Activated CD4-positive, CD25-positive, alpha-beta regulatory T cell treated with anti-CD3 and anti-CD28 coated beads, Interleukin-2, amount 50 U/mL, for 72 hours (primary cell): ENCODE measurements around the gene DVL1.
A peak's percentile ranks its signal among the peaks of the same experiment; 100 is the strongest.

ENCODE experiments used
- DNase-seq: peaks from one replicate; pipeline ENCODE4 v3.0.0; 2021

The DVL1 gene

DNA sequence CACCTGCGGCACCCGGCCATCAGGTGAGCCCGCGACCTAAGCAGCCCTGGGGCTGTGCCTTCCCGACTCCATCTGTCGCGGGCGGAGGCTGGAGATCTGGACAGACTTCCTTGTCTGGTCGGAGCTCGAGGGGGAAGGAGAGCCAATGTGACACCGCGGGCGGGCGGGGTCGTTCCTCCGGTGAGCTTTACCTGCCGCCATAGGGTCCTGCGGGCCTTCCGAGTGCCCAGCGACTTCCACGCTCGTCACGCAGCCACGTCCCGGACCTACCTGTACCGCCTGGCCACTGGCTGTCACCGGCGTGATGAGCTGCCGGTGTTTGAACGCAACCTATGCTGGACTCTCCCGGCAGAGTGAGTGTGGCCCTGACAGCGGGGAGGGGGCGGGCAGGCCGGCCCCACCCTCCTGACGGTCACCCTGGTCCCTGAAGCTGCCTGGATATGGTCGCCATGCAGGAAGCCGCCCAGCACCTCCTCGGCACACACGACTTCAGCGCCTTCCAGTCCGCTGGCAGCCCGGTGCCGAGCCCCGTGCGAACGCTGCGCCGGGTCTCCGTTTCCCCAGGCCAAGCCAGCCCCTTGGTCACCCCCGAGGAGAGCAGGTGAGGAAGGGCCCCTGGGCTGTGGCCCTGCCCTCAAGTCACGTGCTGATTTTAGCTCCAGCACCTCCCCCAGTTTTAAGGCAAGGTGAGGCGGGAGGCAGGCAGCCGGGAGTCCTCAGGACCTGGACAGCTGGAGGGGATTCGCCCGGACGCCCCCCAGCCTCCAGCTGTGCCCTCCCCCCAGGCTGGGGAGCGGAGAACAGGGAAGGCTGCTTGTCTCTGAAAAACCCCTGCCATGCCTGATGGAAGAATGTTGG is 39.7 kb downstream of the DVL1 start:
- no peak for DNase-seq

DNA sequence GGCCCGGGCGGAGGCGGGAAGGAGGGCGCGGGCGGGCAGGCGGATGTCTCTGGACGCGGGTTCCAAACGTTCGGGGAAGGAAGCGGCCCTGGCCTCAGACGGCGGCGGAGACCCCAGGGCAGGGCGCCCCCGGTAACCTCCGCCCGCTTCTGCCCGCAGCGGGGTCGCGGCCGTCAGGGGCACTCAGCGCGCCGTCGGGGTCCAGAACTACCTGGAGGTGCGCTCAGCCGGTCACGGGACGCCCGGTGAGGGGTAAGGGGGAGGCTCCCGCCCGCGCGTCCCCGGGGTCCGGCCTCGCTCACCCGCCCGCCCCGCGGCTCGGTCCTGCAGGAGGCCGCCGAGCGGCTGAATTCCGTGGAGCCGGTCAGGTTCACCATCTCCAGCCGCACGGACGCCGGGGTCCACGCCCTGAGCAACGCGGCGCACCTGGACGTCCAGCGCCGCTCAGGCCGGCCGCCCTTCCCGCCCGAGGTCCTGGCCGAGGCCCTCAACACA is 40.4 kb downstream of the DVL1 start:
- no peak for DNase-seq

DNA sequence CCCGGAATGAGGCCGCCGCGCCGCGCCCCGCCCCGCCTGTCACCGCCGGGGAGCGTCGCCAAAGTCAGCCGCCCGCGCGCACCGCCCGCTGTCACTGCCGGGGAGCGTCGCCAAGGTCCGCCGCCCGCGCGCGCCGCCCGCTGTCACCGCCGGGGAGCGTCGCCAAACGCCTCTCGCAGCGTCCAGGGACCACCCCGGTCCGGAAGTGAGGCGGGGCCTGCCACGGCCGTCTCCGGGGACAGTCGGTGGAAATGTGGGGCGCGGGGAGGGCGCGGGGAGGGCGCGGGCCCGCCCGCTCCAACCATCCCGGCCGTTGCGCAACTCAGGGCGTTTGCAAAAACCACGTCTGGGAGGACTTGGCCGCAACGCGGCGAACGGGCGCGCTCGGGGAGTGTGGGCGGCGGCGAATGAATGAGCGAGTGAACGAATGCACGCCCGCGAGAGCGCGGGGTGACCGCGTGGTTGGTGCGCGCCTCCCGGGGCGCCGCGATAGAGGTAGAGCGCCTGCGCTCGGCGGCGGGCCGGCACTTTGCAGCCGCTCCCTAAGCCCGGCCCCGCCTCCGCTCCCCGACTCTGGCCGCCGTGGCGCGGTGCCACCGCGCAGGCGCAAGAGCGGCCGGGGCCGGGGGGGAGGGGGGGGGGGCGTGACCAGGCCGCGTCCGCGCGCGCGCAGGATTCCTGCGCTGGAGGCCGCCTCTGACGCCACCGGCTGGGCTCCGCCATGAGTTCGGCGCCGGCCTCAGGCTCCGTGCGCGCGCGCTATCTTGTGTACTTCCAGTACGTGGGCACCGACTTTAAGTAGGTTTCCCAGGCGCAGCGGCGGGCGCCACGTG is 41.1 kb downstream of the DVL1 start, which contains the start of the genes ACAP3 and PUSL1:
ACAP3 (minus strand) TSS at position 8 of the 833 bp plus-strand sequence. CDS start 115 bp downstream, outside the sequence.
PUSL1 (plus strand) TSS at position 675 of the 833 bp plus-strand sequence; CDS start at position 722, 47 bp downstream.
- DNase-seq, result peak; percentile 90

DNA sequence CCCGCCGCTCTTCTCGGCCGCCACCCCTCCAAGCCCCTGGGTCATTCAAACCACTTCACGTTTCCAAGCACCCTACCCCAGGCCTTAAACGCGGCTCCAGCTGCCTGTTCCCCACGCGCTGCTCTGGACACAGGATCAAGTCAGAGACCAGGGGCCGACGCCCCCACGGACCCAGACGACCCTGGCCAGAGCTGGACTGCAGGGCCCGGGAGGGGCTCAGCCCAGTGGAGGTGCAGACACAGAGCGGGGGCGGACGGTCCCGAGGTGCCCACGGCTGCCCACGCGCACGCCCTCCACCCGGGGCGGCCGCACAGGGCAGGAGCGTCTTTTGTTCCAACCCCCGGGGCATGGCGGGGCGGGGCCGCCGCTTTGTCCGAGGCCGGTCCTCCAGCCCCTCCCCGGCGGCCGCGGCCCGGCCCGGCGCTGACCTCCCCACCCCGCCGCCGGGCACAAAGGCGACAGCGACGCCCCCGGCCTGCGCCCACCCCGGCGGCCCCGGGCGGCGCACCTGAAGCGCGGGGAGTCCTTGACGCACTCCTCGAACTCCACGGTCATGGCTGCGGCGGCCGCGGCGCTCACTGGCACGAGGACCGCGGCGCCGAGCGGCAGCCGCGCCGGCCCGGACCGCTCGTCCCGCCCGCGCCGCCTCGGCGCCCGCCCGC is 41.8 kb downstream of the DVL1 start:
- no peak for DNase-seq

DNA sequence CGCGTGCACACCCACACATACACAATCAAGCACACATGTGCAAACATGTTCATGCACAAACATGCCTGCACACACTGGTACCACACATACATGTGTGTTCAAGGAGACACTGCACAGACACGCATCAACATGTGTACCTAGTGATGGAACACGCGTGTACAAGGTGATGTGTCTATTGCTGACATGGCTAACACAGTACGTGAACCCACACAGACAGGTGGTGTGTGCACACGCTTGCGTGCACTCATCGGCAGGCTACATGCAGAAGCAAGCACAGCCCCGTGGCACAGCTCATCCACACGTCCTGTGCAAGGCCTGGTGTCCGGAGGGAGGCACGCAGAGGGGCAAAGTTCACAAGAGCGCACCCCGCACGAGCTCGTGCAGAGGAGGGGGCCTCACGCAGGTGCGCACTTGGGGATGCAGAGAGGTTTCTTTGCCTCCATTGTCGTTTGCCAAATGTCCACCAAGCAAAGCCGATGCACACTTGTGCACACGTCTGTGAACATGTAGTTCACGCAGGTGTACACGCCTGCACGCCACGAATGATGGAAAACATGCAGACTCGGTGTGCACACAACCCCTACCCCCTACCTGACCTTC is 42.5 kb downstream of the DVL1 start:
- no peak for DNase-seq

DNA sequence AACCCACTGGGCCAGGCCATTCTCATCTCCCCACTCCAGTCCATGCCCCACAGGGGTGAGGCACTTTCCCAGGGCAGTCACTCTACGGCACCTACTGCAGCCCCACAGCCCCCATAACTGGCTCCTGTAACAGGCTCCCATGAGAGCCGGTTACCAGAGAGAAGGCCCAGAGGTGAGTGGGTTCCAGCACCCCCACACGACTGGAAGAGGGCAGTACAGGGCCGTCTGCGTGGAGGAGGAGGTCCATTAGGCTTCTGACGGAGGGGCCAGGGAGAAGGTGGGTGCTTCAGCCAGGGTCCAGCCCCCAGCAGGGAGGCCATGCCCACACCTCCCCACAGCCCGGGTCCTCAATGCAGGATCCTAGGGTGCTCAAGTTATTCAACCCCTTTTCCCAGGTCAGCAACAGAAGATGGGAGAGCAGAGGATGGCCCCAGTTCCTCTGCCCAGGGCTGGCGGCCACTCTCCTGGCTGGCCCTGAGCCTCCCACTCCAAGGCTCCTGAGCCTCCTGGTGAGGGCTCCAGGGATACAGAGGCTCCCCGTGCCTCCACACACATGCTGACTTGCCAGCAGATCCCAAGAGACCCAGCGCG is 43.1 kb downstream of the DVL1 start:
- DNase-seq, result no peak

DNA sequence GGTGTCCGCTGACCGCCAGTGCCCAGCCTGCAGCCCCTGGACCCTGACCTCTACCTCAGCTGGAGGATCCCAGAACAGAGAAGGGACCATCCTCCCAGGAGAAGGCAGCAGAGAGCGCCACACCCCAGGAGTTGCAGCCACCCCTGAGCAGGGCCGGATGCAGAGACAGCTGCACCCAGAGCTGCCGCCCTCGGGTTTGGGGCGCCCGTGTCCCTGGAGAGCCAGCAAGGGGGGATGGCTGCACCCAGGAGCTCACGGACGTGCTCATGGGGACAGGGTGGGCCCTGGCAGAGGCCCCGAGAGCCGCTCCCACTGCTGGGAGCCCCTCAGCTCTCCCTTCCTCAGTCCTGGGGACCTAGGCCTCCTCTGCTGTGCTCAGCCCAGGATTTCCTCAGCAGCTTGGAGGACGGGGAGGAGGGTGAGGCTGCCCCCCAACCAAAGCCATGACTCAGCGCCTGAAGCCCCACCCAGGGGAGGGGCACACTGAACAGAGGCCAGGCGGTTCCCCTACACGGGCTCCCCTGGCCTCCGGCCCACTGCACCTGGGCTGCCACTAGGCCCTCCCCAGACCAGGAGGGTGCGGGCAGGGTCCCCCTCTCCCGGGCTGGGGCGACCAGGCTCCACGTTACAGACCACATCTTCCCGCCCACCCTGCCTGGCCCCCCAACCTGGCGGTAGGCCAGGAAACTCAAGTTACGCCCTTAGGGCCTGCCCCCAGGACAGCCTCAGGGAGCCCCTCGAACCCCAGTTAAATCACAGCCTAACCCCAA is 43.7 kb downstream of the DVL1 start:
- no peak for DNase-seq

DNA sequence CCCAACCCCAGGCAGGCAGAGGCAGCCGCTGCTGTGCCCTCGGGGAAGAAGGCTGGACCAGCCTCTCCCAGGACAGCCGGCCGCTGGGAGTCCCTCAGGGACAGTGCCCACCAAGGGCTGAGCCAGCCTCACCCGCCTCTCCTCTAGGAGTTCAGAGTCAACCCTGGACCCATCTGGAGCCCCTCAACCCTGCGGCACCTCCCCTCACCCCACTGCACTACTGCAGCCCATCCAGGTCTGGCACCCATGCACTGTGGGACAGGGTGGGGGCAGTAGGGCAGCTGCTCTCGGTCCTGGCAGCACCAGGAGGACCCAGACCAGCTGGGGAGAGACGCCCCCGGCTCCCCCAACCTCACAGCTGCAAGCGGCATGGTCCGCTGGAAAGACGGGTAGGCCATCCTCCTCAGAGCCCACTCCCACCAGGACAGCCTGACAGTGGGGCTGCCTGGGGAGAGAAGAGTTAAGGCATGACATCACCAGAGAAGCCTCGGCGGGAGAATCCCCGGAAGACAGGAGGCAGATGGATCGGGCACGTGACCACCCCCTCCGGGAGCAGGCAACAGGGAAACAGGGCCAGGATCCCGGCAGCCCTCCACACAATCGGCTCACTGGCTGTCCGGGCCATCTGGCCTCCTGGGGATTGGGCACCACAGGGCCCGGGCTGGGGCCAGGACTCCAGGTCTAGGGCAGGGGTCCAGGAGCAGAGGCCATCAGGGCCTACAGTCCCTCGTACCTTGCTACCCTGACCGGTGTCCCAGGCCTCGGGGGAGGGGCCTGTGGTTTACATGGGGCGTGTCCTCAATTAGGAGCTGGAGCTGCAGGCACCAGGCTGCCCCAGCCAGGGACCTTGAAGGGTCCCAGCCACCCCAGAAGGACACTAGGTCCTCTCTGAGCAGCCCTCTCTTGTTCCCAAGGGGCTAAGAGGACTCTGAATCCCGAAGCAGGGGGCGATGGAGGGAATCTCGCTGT is 44.6 kb downstream of the DVL1 start:
- DNase-seq, result no peak

DNA sequence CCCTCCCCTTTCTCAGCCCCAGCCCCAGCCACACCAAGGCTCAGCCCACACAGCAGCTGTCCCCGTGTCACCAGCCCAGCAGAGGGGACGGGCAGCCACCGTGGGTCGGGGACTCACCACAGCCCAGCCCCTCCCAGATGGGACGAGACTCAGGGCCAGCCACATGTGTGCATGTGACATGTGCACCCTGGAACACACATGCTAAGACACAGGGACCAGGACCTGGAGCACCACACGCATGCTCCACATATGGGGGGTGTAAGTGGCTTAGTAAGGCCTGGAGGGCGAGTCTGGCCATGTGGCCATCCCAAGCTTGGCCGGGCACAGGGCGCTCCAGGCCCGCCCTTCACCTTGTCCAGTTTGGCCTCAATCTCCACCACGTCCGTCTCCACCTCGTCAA is 45.5 kb downstream of the DVL1 start:
- DNase-seq, result no peak

DNA sequence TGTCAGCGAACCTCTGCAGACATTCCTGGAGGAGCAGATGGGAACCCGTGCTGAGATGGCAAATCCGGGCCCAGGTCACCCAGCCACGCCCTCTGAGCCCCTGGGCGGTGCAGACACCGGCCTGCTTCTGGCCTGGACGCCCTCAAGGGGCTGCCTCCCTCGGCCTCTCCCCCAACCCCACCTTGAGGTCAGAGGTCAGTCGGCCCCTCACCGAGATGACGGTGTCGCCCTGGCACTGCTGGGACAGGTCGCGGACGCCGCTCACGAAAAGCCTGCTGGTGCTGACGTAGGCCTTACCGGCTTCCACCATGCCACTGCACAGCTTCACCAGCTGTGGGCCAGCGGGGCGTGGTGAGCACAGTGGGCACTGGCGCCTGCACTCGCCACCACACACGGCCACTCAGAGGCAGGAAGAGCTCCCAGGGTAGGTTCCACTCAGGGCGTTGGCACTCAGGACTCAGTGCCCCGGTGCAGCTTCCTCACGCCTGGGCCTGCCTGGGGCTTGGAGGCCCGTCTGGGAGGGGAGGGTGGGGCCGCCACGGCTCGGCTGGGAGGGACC is 46.2 kb downstream of the DVL1 start:
- DNase-seq, result no peak

DNA sequence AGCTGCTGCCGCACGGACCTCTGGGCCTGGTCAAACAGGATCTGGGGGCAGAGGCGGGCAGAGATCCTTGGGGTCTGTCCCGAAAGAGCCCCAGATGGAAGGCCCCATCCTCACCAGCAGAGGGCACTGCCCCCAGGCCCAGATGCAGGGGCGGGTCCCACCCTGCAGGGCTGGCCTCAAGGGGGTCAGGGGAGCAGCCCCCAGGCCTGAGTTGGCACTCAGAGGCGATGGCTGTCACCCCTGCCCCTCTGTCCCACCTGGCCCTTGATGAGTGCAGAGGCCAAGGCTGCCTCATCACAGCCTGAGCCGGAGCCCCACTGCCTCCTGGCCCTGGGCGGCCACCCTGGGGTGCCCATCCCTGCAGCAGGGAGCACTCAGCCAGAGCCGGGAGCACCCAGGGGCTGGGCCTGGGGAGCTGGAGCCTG is 47.2 kb downstream of the DVL1 start:
- no peak for DNase-seq

DNA sequence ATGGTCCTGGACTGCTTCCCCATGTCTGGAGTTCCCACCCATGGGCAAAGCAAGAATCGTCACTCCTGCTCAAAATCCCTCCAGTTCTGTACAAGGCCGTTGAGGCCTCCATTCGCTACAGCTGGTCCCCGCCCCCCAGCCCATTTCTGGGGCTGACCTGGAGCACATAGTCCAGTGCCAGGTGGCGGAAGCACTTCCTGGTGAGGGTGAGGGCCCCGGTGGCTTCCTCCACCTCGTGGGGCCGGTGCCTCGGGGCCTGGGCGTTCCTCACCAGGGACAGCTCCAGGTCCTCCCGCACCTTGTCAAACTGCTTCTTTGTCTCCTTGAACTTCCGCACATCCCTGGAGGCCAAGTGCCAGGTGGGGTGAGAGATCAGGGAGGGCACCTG is 48.9 kb downstream of the DVL1 start:
- no peak for DNase-seq

DNA sequence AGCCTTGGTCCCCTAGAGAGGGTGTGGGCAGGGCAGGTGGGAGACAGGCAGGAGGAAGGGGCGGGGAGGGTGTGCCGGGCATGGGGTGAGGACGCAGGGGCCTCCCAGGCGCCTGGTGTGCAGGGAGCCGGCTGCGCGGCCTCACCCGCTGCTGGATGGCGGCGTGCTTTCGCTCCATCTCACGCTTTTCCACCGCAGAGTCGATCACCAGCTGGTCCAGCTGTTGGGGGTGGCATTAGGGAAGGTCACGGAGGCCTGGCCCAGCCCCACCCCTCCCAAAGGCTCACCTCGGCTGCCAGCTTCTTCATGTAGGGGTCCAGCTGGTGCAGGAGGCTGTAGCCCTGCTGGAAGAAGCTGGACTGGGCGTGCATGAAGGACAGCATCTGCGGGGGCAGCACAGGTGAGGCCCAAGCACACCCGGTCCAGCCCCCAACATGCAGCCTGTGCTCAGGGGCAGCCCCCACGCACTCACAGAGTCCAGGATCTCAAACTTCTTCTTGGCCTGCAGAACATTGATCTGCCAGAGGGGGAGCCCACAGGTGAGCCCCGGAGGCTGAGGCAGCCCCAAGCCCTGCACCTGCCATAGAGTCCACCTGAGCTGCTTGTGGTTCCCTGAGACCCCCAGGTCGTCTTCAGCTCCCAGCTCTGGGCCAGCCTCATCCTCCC is 49.4 kb downstream of the DVL1 start:
- no peak for DNase-seq

DNA sequence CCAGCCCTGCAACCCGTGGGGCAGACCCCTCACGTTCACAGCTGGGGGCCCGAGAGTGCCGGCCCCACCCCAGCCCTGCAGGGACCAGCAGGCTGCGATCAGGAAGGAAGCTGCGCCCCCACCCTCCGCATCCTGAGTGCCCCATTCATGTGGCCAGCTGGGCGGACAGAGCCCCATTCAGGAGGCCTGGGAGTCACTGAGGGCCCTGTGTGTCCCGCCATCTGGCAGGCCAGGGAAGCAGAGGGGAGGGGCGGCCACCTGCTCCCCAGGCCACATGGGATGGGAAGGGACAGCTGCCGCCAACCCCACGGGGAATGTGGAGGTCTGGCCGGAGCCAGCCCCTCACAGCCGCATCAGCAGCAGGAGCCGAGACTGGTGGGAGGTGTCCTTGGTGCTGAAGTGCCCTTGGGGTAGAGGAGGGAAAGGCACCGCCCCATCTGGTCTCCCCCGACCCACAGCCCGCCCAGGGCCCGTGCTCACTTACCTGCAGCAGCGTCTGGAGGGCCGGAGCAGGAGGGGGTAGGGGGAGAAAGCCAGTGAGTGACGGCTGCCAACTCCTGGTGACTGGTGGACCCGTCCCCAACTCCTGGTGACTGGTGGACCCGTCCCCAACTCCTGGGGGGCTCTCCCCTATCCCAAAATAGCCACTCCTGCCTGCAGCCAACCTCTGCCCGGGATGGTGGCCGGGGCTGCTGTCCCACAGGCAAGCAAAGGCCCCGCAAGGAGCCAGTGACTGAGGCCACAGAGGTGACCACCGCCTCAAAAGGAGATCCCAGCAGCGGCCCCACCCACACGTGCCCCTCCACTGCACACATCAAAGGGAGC is 50.1 kb downstream of the DVL1 start:
- no peak for DNase-seq

DNA sequence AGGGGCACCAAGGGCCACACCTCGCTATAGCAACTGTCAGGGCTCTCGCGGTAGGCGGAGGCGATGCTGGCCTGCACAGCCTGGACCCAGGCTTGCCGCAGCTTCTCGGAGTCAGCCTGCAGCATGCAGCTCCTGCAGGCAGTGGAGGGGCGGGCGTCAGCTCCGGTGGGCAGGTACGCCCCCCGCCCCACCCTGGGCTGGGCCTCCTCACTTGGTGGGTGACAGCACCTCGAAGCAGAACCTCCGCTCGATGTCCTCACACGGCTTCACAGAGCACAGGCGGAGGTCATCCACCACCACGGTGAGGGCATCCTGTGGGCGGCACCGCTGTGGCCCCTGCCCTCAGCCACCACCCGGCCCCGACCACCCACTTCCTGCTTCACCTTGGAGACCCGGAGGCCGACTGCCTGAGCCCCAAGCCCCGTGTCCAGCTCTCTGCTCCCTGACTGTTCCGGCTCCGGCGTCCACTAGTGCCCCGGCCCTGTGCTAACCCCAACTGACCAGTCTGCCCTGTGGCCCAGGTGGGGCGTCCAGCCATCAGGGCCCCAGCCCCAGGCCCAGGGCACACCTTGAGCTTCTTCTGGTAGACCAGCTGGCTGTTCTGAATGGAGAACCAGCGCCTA is 51.3 kb downstream of the DVL1 start:
- DNase-seq, result no peak

DNA sequence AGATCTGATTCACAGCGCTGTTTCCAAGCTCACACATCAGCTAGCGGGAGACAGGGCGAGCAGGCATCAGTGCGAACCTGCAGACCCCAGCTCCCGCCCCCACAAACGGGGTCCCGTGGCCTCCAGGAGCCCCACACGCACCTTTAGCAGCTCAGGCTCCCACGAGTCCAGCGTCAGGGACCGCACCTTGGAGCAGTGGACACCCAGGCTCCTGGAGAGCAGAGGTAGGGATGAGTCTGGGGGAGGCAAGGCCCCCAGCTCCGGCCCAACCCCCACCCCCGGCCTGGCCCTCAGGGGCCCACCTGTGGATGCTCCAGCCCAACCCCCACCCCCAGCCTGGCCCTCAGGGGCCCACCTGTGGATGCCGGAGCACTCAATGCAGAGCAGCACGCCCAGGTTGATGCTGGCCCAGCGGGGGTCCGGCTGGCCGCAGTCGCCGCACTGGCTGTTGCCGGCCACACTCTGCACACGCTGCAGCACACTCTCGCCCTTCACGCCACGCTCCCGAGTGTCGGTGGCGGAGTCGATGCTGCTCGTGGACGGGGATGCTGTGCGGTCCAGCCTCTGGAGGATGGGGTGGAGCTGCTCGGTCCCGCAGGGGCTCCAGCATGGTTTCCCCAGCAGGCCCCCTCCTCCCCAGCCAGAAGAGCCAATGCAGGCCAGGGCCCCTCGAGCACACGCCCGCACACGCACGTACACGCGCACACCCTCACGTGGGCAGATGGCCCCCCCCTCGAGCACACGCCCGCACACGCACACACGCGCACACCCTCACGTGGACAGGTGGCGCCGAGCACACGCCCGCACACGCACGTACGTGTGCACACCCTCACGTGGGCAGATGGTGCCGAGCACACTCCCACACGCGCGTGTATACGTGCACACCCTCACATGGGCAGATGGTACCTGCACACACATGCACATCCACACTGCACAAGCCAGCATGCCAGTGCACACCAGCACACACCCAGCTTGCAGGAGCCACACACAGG is 52.9 kb downstream of the DVL1 start:
- DNase-seq, result no peak
